ENCODE results near the gene PLA2G4E. TPM values are rescaled to one million over a fixed set of nuclear protein-coding genes. Genes with fewer than 3 reads are reported as not detected.

Gene PLA2G4E
- total and polyA plus RNA-seq, 2 of the 13 experiments (the other 11 are each of a cell fraction or from before 2014, with no cell fraction given), result not detected

GRCh38 chr15:42065033-42065432, 44.2 kb upstream of the PLA2G4E start (continued):
- TF ChIP-seq RXRB (CRISPR knock-in tag; IDR thresholded peaks at IDR 0.05; ENCODE audit: borderline replicate concordance) (peak; percentile 11; the same call in 1 of the 2 replicates), SOX13 (IDR thresholded peaks at IDR 0.05) (no peak), SOX13 (CRISPR knock-in tag; conservative IDR thresholded peaks at IDR 0.05 in 1 of 2, IDR thresholded peaks at IDR 0.05 in 1 of 2) (peak in 1 of 2 experiments; percentile 54; a peak in 1 of 4 replicates), THAP8 (CRISPR knock-in tag; IDR thresholded peaks at IDR 0.05; ENCODE audit: borderline replicate concordance) (no peak), SKIL (CRISPR knock-in tag; IDR thresholded peaks at IDR 0.05; ENCODE audit: borderline replicate concordance) (peak; percentile 38; the same call in 1 of the 2 replicates), ZNF687 (CRISPR knock-in tag; IDR thresholded peaks at IDR 0.05) (peak; percentile 51), NCOA2 (CRISPR knock-in tag; IDR thresholded peaks at IDR 0.05) (0 out of 2 replicates have a peak, but pooled peaks have one; percentile 12), HDAC1 (CRISPR knock-in tag; IDR thresholded peaks at IDR 0.05) (0 out of 2 replicates have a peak, but pooled peaks have one; percentile 30), ZNF292 (CRISPR knock-in tag; IDR thresholded peaks at IDR 0.05; ENCODE audit: borderline replicate concordance, low read depth) (peak; percentile 74; the same call in 1 of the 2 replicates), ZNF362 (CRISPR knock-in tag; IDR thresholded peaks at IDR 0.05; ENCODE audit: borderline replicate concordance) (no peak), ZFY (CRISPR knock-in tag; IDR thresholded peaks at IDR 0.05) (0 out of 2 replicates have a peak, but pooled peaks have one; percentile 25), FOXP4 (CRISPR knock-in tag; IDR thresholded peaks at IDR 0.05) (peak; percentile 51), ZFX (CRISPR knock-in tag; IDR thresholded peaks at IDR 0.05; ENCODE audit: low read depth) (peak; percentile 48; the same call in 1 of the 2 replicates), MTA3 (CRISPR knock-in tag; IDR thresholded peaks at IDR 0.05) (no peak), ZBTB34 (CRISPR knock-in tag; IDR thresholded peaks at IDR 0.05) (0 out of 2 replicates have a peak, but pooled peaks have one; percentile 48), ZNF484 (CRISPR knock-in tag; IDR thresholded peaks at IDR 0.05; ENCODE audit: borderline replicate concordance, low read depth) (no peak)

Measured in HepG2 (cell line).